DND-41 (cell line): Measurements from ENCODE around the gene HCN2.
A peak's percentile ranks its signal among the peaks of the same experiment; 100 is the strongest.

Source experiments
- ATAC-seq: fragments of 200-7000 bp; cut with Tn5 transposase; 3 replicates; pipeline ENCODE4 v1.9.1; 2021; ENCODE audit warnings: low read depth; ENCODE audit not compliant: insufficient read depth
- DNase-seq: peaks from one replicate; pipeline ENCODE4 v3.0.0-alpha.2; 2020
- H2AFZ ChIP-seq: 2 replicates; pipeline ENCODE4 v1.6.0; 2012; ENCODE audit warnings: low read depth, low read length
- H3K27ac ChIP-seq: 2 replicates; pipeline ENCODE4 v1.5.1; 2012; ENCODE audit warnings: low read length, inconsistent platforms
- H3K27me3 ChIP-seq: fragments of 200-600 bp; sonication (generic); 2 replicates; pipeline ENCODE4 v1.6.0; 2012; ENCODE audit warnings: low read length, mild to moderate bottlenecking, inconsistent platforms; ENCODE audit not compliant: insufficient read depth, poor library complexity
- H3K36me3 ChIP-seq: 2 replicates; pipeline ENCODE4 v1.5.1; 2012; ENCODE audit warnings: low read length, inconsistent platforms; ENCODE audit not compliant: insufficient read depth
- H3K4me1 ChIP-seq: 2 replicates; pipeline ENCODE4 v1.5.1; 2012; ENCODE audit warnings: mild to moderate bottlenecking, low read length; ENCODE audit not compliant: insufficient read depth
- H3K4me2 ChIP-seq: 2 replicates; pipeline ENCODE4 v1.6.0; 2012; ENCODE audit warnings: mild to moderate bottlenecking, moderate library complexity, low read length, inconsistent platforms; ENCODE audit not compliant: insufficient read depth
- H3K4me3 ChIP-seq, 2 experiments: fragments of 200-600 bp in 1 of 2; shearing (Covaris generic) in 1 of 2; 2 replicates each; pipeline ENCODE4 v1.5.1; 2012 to 2016; ENCODE audit warnings: inconsistent platforms in 2 of 2, low read length in 2 of 2, mild to moderate bottlenecking in 2 of 2, low read depth in 1 of 2, moderate library complexity in 1 of 2
- H3K79me2 ChIP-seq: 2 replicates; pipeline ENCODE4 v1.6.0; 2012; ENCODE audit warnings: low read length, inconsistent platforms; ENCODE audit not compliant: insufficient read depth
- H3K9ac ChIP-seq: 2 replicates; pipeline ENCODE4 v1.6.0; 2012; ENCODE audit warnings: low read depth, mild to moderate bottlenecking, inconsistent platforms, low read length, moderate library complexity
- H3K9me3 ChIP-seq: 2 replicates; pipeline ENCODE4 v1.5.1; 2012; ENCODE audit warnings: low read length, moderate library complexity, mild to moderate bottlenecking, inconsistent platforms; ENCODE audit not compliant: insufficient read depth, severe bottlenecking
- H4K20me1 ChIP-seq: 2 replicates; pipeline ENCODE4 v1.6.0; 2012; ENCODE audit warnings: low read length; ENCODE audit not compliant: insufficient read depth
- EZH2 ChIP-seq: IDR thresholded peaks from 3 replicates; pipeline ENCODE4 v1.6.1; 2012; ENCODE audit warnings: borderline replicate concordance, low read depth, mild to moderate bottlenecking, moderate library complexity, low read length, inconsistent platforms; ENCODE audit not compliant: severe bottlenecking
- TF ChIP-seq, protein P1 (sequence below): IDR thresholded peaks from 2 replicates; pipeline ENCODE4 v1.5.1; 2012; ENCODE audit warnings: borderline replicate concordance, low read length, moderate library complexity, mild to moderate bottlenecking; ENCODE audit not compliant: poor library complexity, severe bottlenecking; ENCODE audit errors: extremely low read depth

Gene HCN2

DNA sequence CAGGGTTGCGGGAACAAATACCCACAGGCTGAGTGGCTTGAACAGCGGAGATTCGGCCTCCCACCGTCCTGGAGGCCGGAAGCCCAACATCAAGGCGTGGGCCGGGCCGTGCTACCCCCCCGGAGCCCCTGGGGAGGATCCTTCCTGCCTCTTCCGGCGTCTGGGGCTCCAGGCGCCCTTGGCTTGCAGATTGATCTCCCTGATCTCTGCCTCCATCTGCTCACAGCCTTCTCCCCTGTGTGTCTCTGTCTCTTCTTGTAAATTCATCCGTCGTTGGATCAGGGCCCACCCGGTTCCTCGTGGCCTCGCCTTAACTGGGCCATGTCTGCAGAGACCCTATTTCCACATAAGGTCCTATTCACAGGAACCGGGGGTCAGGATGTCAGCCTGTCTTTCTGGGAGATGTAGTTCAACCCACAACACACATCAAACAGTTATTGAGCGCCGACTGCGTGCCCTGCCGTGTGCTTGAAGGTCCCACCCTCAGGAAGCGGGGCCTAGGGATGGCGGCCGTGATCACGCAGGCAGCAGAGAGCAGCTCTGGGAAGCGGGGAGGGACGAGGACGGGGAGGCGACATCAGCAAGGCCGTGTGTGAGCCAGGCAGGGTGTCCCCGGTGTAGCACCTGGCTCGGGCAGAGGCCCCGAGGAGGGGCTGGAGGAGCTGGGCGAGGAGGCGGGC lies 21.3 kb downstream of the HCN2 start:
- Histone ChIP-seq H3K27ac (peak overlapping the region; percentile 82), H3K79me2 (no peaks in the 10 kb centered on the region), H3K4me1 (peaks cover 24% of the 10 kb centered on the region), H3K36me3 (peaks cover 19% of the 10 kb centered on the region), H3K4me2 (peak overlapping the region; percentile 73), H4K20me1 (0 out of 2 replicates have a peak, but pooled peaks cover 3% of the 10 kb centered on the region), H3K4me3 (peak overlapping the region; percentile 0 to 54; a peak in 3 of 4 replicates), H2AFZ (peak overlapping the region; percentile 74), H3K9ac (peak overlapping the region; percentile 53), H3K27me3 (no peaks in the 10 kb centered on the region), H3K9me3 (no peaks in the 10 kb centered on the region)
- DNase-seq (peak; percentile 79), ATAC-seq (peak; percentile 81)
- TF ChIP-seq EZH2, result no peak
- TF ChIP-seq, protein P1, sequence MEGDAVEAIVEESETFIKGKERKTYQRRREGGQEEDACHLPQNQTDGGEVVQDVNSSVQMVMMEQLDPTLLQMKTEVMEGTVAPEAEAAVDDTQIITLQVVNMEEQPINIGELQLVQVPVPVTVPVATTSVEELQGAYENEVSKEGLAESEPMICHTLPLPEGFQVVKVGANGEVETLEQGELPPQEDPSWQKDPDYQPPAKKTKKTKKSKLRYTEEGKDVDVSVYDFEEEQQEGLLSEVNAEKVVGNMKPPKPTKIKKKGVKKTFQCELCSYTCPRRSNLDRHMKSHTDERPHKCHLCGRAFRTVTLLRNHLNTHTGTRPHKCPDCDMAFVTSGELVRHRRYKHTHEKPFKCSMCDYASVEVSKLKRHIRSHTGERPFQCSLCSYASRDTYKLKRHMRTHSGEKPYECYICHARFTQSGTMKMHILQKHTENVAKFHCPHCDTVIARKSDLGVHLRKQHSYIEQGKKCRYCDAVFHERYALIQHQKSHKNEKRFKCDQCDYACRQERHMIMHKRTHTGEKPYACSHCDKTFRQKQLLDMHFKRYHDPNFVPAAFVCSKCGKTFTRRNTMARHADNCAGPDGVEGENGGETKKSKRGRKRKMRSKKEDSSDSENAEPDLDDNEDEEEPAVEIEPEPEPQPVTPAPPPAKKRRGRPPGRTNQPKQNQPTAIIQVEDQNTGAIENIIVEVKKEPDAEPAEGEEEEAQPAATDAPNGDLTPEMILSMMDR, result no peak

DNA sequence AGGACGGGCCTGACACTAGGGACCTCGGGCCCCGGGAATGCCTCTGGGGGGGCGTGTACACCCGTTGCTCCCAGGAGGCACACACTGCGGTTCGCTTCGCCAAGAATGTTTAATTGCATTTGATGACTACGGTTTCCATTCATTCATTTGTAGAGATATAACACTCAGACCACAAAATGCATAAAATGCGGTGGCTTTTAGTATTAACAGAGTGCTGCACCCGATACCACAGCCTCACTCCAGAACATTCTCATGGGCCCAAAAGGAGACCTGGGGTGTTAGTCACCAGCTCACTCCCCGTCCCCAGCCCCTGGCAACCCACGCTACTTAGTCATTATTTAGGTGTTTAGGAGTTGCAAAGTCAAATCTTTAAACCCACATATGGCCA lies 21.8 kb downstream of the HCN2 start:
- peak overlapping the region; percentile 82 for H3K27ac ChIP-seq
- H3K4me3 ChIP-seq, result peak overlapping the region in 1 of 2 experiments; percentile 54; a peak in 3 of 4 replicates
- DNase-seq, result no peak

DNA sequence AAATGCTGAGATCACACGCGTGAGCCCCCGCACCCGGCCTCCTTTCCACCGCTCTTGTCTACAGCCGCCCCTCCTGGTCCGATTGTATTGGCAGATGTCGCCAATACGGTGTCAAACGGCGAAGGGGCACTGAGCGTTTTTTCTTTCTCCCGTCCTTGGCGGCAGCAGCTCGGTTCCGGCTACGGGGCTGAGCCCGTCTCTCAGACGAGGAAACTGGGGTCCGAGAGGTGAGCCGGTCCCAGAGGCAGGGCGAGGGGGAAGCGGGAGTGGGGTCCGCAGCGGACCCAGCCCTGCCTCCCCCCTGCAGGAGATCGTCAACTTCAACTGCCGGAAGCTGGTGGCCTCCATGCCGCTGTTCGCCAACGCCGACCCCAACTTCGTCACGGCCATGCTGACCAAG lies 23.3 kb downstream of the HCN2 start:
- Histone ChIP-seq H3K9me3 (no peaks in the 10 kb centered on the region), H3K27me3 (no peaks in the 10 kb centered on the region), H3K36me3 (peaks cover 27% of the 10 kb centered on the region), H3K4me2 (no peak overlapping the region), H2AFZ (no peak overlapping the region), H3K79me2 (no peaks in the 10 kb centered on the region), H3K4me3 (no peak overlapping the region), H4K20me1 (peaks cover 3% of the 10 kb centered on the region; the same call in 1 of the 2 replicates), H3K4me1 (peaks cover 24% of the 10 kb centered on the region), H3K27ac (no peak overlapping the region), H3K9ac (no peak overlapping the region)
- DNase-seq (no peak), ATAC-seq (no peak)
- TF ChIP-seq EZH2, result no peak
- TF ChIP-seq, protein P1, result no peak

More for the DNA sequence above, 21.8 kb downstream of the HCN2 start:
- Histone ChIP-seq H3K9ac (peak overlapping the region; percentile 53), H3K4me1 (peaks cover 24% of the 10 kb centered on the region), H4K20me1 (0 out of 2 replicates have a peak, but pooled peaks cover 3% of the 10 kb centered on the region), H3K36me3 (peaks cover 19% of the 10 kb centered on the region), H3K79me2 (no peaks in the 10 kb centered on the region), H2AFZ (peak overlapping the region; percentile 74), H3K9me3 (no peaks in the 10 kb centered on the region), H3K27me3 (no peaks in the 10 kb centered on the region), H3K4me2 (peak overlapping the region; percentile 73)
- no peak for ATAC-seq
- TF ChIP-seq EZH2, result no peak
- TF ChIP-seq, protein P1, result no peak
